ENCODE measurements around the gene KCNE4.

KCNE4 gene

GRCh38 chr2:223088866-223089265, 36.9 kb downstream of the KCNE4 start:
- DNase-seq: no peak

GRCh38 chr2:223090039-223090438, 38.0 kb downstream of the KCNE4 start:
- no peak for DNase-seq

- no peak for DNase-seq
Measured at GRCh38 chr2:223090540-223091235, 38.7 kb downstream of the KCNE4 start.

DNA sequence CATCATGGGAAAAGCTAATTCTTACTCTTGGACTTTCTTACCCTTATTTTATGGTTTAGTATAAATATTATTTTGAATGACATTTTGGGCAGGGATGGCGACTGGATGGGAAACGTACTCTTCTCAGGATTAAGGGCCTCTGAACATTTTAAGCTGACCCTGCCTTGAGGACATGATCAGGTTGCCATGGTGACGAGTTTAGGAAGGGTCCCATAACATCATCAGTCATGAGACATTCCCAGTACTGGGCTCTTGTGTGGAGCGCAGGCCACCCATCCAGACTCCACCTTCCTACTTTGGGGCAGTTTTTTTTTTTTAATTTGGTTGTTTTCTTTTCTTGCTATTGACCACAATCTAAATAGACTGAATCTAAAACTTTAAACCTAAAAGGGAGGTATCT, 40.7 kb downstream of the KCNE4 start:
- DNase-seq: no peak

GRCh38 chr2:223093436-223094241, 41.6 kb downstream of the KCNE4 start:
- no peak for DNase-seq

- no peak for DNase-seq
Measured at GRCh38 chr2:223095207-223095606, 43.2 kb downstream of the KCNE4 start.

GRCh38 chr2:223096235-223096970, 44.4 kb downstream of the KCNE4 start:
- DNase-seq: no peak

- no peak for DNase-seq
Measured at GRCh38 chr2:223097888-223098383, 45.9 kb downstream of the KCNE4 start.

GRCh38 chr2:223099561-223099960, 47.6 kb downstream of the KCNE4 start:
- DNase-seq: no peak

DNA sequence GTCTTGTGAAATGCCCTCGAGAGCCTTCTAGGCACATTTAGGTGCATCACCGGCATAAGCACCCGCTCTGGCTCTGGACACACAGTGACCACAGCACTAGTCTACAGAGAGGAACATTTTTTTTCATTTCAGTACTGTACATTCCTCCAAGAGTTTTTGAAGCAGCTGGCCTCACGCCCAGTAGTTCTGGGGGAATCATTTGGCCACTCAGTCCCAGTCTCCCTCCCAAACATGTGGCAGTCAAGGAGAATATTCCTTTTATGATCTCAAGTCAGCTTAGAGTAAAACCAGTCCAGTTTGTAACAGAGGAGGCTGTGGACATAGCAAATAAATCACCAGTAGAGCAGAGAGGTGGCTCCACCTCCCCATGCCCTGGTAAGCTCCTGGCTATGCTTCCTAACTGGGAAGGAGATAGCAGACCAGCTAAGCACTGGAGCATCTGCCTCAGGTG, 48.1 kb downstream of the KCNE4 start:
- DNase-seq: no peak

DNA sequence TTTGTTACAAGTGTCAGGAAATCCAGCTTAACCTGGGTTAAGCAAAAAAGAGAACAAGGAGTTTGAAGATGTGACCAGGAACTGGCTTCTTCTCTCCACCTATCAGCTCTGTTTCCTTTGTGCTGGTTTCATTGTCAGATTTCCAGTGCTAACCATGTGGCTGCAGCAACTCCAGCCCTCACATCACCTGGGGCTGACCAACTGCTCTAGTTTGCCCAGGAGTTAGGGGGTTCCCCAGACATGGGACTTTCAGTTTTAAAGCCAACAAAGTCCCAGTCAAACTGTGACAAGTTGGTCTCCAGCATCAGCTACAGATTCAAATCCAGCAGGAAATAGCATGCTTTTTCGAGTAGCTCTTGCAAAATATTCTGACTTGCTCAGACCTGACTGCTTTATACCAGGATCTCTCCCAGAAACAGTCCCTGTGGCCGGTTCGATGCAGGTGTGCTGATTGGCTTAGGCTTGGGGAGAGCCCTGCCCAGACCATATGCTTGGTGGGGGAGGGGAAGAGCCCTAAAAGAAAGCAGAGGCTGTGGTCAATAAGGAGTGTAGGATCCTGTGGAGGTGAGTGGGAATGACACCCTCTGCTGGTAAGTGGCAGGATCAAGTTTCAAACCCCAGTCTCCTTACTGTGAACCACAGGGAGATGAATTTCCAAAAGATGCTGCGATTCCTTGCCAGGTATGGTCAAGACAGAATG, 49.5 kb downstream of the KCNE4 start:
- DNase-seq: no peak

GRCh38 chr2:223102040-223102400, 50.0 kb downstream of the KCNE4 start:
- DNase-seq: no peak

- DNase-seq: no peak
Measured at GRCh38 chr2:223102450-223102849, 50.5 kb downstream of the KCNE4 start.

- no peak for DNase-seq
Measured at GRCh38 chr2:223104336-223105132, 52.5 kb downstream of the KCNE4 start.
